Measurements from ENCODE around the gene ZSWIM6. TPM values are rescaled to one million over a fixed set of nuclear protein-coding genes. Genes with fewer than 3 reads are reported as not detected.

Gene ZSWIM6
- total RNA-seq, 4 donors from 2014 or later: 7.8 to 25.5 (median 21.0) TPM

DNA sequence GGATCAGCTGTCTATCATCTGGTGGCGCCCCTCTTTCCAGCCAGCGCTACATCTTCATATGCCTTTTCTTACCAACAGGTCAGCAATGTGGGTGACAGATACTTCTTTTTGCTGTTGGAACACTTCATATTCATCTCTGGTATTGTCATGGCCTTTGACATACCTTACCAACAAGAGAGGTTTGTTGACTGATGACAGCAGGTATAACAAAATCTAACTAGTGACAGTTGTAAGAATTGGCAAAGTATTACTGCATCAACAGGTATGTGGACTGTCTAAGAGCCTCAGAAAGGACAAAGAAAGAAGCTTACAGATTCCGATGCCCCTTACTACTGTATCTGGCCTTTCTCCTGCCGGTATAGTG, 29.9 kb upstream of the ZSWIM6 start:
- H3K4me3 ChIP-seq: no peak overlapping the region
- no peak for DNase-seq
- intact Hi-C loops (cut with DNase I; ENCODE audit: low total_unique reads): no loop called here
- in situ Hi-C loops (cut with MboI; ENCODE audit: low pct_ligation_motif_present in 1 of 4, low pct_unique_long_range_greater_than_20kb in 1 of 4, low sequenced_read_pairs in 3 of 4): no loop called here
- no peaks in the 10 kb centered on the region for H3K9me3 ChIP-seq
- peaks cover 6 to 43% (median 12%) of the 10 kb centered on the region in 4 donors for H3K4me1 ChIP-seq
- peak overlapping the region; percentile 21 to 59 (median 38) for H3K27ac ChIP-seq
- no peaks in the 10 kb centered on the region for H3K36me3 ChIP-seq
- no peaks in the 10 kb centered on the region for H3K27me3 ChIP-seq
- WGBS, 2 donors (ENCODE audit: low coverage in 1 of 2): 92 to 100% methylated on average over 1 to 4 of the region's 4 CpGs
- TF ChIP-seq EP300 (IDR thresholded peaks at IDR 0.05; ENCODE audit: low read depth) (no peak), CTCF (IDR thresholded peaks at IDR 0.05) (no peak), POLR2A (IDR thresholded peaks at IDR 0.05) (no peak)

- no peak for DNase-seq
- intact Hi-C loops (cut with DNase I; ENCODE audit: low total_unique reads) (no loop called here), in situ Hi-C loops (cut with MboI; ENCODE audit: low pct_ligation_motif_present in 1 of 4, low pct_unique_long_range_greater_than_20kb in 1 of 4, low sequenced_read_pairs in 3 of 4) (no loop called here)
- Histone ChIP-seq H3K27me3 (no peaks in the 10 kb centered on the region), H3K27ac (peak overlapping the region in 3 of 4 donors; percentile 64 to 74 (median 68)), H3K36me3 (no peaks in the 10 kb centered on the region), H3K9me3 (no peaks in the 10 kb centered on the region), H3K4me1 (peaks cover 6 to 47% (median 12%) of the 10 kb centered on the region in 4 donors), H3K4me3 (no peak overlapping the region)
- 20 to 22% methylated on average over 4 of the region's 4 CpGs for WGBS, 2 donors (ENCODE audit: low coverage in 1 of 2)
- TF ChIP-seq EP300 (IDR thresholded peaks at IDR 0.05; ENCODE audit: low read depth) (no peak), POLR2AphosphoS5 (IDR thresholded peaks at IDR 0.05) (no peak), CTCF (IDR thresholded peaks at IDR 0.05) (no peak), POLR2A (IDR thresholded peaks at IDR 0.05) (no peak)
Observed at GRCh38 chr5:61303346-61303745, 28.7 kb upstream of the ZSWIM6 start.

- Histone ChIP-seq H3K9me3 (no peaks in the 10 kb centered on the region), H3K27me3 (no peaks in the 10 kb centered on the region), H3K27ac (peak overlapping the region; percentile 56 to 74 (median 66)), H3K4me3 (peak overlapping the region in 1 of 4 donors; percentile 30), H3K4me1 (peaks cover 6 to 47% (median 12%) of the 10 kb centered on the region in 4 donors), H3K36me3 (no peaks in the 10 kb centered on the region)
- peak; percentile 70 for TF ChIP-seq EP300 (IDR thresholded peaks at IDR 0.05; ENCODE audit: low read depth)
- TF ChIP-seq POLR2A (IDR thresholded peaks at IDR 0.05): peak; percentile 69
- peak in 2 of 3 donors; percentile 68 to 87 for TF ChIP-seq POLR2AphosphoS5 (IDR thresholded peaks at IDR 0.05)
- no peak for TF ChIP-seq CTCF (IDR thresholded peaks at IDR 0.05)
- WGBS, 2 donors (ENCODE audit: low coverage in 1 of 2): 38 to 60% methylated on average over 7 to 15 of the region's 15 CpGs
- intact Hi-C loops (cut with DNase I; ENCODE audit: low total_unique reads) (no loop called here), in situ Hi-C loops (cut with MboI; ENCODE audit: low pct_ligation_motif_present in 1 of 4, low pct_unique_long_range_greater_than_20kb in 1 of 4, low sequenced_read_pairs in 3 of 4) (no loop called here)
- peak; percentile 86 for DNase-seq
Observed at GRCh38 chr5:61304590-61305381, 27.3 kb upstream of the ZSWIM6 start.

GRCh38 chr5:61306531-61307131, 25.4 kb upstream of the ZSWIM6 start:
- peaks cover 6 to 42% (median 10%) of the 10 kb centered on the region in 4 donors for H3K4me1 ChIP-seq
- no peak for DNase-seq
- intact Hi-C loops (cut with DNase I; ENCODE audit: low total_unique reads): no loop called here
- TF ChIP-seq POLR2A (IDR thresholded peaks at IDR 0.05) (no peak), EP300 (IDR thresholded peaks at IDR 0.05; ENCODE audit: low read depth) (no peak), POLR2AphosphoS5 (IDR thresholded peaks at IDR 0.05) (no peak), CTCF (IDR thresholded peaks at IDR 0.05) (no peak)
- H3K9me3 ChIP-seq: no peaks in the 10 kb centered on the region
- WGBS, 2 donors (ENCODE audit: low coverage in 1 of 2): 74 to 86% methylated on average over 4 to 5 of the region's 5 CpGs
- H3K27ac ChIP-seq: no peak overlapping the region
- H3K36me3 ChIP-seq: no peaks in the 10 kb centered on the region
- H3K4me3 ChIP-seq: no peak overlapping the region
- no peaks in the 10 kb centered on the region for H3K27me3 ChIP-seq
- in situ Hi-C loops (cut with MboI; ENCODE audit: low pct_ligation_motif_present in 1 of 4, low pct_unique_long_range_greater_than_20kb in 1 of 4, low sequenced_read_pairs in 3 of 4): no loop called here

All from transverse colon (tissue), 4 donors.